ENCODE measurements around the gene IGIP.

Gene IGIP

DNA sequence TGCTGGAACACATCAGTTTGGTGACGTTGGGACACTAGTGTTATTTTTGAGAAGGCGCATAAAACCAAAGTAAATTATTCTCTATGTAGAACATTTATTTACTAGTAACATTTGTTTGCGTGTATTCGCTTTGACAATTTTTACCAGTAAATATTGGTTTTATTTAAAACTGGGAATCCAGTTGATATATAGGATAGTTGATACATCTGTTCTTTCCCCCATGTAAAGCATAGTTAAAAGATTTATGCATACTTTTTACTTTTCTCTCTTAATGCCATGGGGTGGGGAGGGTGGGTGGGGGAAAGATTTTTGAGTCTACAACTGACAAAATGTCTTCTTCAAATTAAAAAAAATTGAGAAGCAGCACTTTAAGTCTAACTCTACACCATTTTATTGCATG lies at the start of gene IGIP:
TSS of gene IGIP (plus strand) at position 301 of the 400 bp plus-strand sequence. CDS start 2,540 bp downstream, outside the sequence.
- DNase-seq (ENCODE audit: low read depth in 3 of 3) = no peak

DNA sequence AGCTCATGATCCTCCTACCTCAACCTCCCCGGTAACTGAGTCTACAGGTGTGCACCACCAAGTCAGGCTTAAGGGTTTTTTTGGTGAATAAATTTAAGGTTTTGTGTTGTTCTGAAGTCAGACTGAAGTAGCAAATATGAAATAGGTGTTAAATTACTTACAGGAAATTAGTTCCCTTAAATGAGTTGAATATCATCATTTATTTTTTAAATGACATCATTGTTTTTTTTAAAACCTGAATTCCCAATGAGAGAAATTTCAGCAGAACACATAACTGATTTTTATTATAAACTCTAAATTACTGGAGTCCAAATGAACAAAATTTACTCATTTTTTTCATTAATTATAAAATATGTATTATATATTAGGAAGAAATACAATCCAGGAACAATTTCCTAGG lies 49.6 kb upstream of the IGIP start:
- DNase-seq (ENCODE audit: low read depth in 3 of 3) = no peak

DNA sequence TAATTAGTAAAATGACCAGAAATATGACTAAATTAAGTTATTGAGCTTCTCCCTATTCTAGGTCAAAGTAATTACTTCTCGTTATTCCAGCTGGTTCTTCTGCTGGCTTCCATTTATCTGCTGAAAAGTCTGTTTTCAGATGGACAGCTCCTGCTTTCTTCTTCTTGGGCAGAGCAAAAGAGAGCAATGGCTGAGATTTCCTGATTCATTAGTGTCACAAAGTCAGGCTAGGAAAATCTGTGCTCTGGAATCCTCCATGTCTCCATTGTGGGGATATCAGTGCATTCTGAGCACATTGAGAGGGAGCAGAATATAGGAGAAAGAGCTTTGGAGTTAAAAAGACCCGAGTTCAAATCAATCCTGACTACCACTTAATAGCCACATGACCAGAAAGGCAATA lies 48.9 kb upstream of the IGIP start:
- no peak for DNase-seq (ENCODE audit: low read depth in 3 of 3)

DNA sequence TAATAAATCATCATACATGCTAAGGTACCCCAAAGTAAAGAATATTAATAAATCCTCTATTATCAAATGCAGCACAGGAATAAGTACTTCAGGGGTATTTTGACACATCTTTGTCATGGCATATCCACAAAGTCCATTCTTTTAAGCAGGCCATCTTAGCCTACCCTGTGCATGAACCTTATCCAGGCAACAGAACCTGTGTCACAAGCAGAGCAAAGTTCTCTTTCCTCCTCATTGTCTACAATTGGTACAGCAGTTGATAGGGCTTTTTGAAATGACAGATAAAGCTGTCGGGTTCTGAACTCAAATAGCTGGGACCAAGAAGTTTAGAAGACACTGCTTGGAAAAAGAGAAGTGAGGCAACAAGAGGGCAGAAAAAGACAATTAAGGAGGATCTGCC lies 42.6 kb upstream of the IGIP start:
- no peak for DNase-seq (ENCODE audit: low read depth in 3 of 3)

DNA sequence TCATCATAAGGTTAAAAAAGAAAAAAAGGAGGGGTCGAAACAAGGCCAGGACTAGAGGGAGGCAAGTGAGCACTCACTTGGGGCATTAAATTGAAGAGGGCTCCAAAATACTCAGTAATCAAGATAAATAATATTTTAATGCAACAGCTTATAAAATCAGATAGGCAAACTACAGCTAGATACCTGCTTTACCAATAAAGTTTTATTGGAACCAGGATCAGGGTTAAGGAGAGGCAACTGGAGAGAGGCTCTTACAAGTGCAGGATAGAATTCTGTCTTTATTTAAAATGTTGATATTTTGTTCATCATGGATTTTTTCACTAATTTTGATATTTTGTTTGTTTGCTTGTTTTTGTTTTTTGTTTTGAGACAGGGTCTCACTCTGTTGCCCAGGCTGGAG lies 42.1 kb upstream of the IGIP start:
- no peak for DNase-seq (ENCODE audit: low read depth in 3 of 3)

DNA sequence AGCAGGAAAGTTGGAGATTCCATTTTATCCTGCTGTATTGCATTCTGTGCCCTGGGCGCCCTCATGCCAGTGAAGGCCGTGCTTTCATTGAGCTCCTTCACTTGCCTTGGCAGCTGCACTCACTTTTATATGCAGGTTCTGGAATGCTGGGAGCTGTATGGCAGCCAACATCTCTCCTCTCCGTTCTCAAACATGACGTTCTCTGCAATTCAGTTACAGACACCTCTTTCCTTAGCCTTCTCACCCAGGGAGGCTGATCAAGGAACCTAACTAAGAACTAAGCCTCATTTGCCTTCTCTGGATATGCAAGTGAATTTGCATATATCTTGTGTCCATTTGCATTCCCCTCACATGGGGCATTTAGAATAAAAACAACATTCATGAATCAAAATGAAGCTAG lies 41.2 kb upstream of the IGIP start:
- DNase-seq (ENCODE audit: low read depth in 3 of 3) = no peak

DNA sequence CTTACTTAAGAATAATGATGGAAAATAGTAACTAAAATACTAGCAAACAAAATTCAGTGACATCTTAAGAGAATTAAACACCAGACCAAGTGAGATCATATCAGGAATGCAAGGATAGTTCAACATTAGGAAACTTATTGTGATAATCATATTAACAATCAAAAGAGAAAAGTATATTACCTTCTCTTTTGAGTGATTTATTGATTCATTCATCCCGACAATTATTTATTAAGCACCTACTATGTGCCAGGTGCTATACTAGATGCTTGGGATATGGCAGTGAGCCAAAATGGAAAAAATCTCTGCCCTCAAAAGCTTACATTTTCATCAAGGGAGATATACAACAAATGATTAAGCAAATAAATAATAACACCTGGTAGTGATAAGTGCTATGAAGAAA lies 35.5 kb upstream of the IGIP start:
- no peak for DNase-seq (ENCODE audit: low read depth in 3 of 3)

DNA sequence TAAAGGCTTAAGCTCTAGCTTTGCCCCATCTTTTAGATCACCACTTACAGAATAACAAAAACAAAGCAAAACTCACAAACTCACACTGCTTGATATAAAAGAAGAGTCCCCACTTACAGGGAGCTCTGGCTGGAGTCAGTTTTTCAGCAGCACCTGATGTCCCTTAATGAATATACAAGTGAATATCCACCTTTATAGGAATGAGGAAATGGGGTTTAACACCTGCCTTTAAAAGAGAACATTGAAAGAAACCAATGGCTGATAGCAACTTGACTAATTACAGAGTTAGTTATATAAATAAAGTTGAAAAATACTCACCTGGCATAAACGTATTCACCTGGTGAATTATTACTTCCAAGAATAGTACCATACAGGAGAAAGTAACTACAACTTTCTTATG lies 32.6 kb upstream of the IGIP start:
- no peak for DNase-seq (ENCODE audit: low read depth in 3 of 3)

DNA sequence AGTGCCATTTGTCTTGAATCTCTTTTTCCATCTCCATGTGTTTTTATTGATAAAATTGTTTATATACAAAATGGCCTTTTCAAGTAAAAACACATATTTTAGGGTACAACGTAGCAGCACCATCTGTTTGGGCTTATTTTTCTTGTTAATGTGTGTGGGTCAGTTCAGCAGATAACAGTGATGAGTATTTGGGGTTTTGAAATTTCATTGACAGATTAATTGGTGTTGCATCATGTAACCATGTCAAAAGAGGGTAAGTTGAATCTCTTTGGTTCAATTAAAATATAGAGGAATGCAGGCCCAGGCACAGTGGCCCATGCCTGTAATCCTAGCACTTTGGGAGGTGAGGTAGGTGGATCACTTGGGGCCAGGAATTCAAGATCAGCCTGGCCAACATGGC lies 31.9 kb upstream of the IGIP start:
- DNase-seq (ENCODE audit: low read depth in 3 of 3) = no peak

DNA sequence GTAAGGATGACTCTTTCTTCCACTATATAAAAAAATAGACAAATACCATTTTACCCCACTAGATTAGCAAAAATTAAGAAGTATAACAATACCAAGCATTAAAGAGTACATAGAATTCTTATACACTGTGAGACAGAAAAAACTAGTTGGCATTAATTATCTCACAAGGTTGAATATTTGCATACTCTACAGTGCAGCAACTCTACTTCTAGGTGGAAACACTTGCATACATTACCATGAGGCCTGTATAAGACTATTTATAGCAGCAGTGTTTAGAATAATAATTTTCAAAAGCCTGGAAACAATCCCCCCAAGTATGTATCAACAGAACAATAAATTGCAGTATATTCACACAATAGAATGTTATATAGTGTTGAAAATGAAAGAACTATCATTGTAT lies 30.8 kb upstream of the IGIP start:
- no peak for DNase-seq (ENCODE audit: low read depth in 3 of 3)

DNA sequence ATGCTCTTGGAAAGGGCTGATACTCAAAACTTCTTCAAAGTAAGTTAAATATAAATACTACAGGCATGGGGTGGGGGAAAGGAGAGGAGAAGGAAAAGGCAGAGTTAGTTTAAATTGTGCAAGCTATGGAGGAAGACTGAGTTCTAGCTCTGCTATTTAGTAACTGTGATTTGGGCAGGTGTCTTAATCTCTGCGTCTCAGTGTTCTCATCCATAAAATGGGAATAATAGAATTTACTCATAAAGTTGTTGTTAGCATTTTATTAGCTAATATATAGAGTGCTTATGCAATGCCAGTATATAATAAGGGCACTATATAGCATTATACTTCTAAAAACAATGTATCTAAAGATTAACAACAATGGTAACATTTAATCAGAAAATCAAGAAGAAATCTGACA lies 24.6 kb upstream of the IGIP start:
- no peak for DNase-seq (ENCODE audit: low read depth in 3 of 3)

DNA sequence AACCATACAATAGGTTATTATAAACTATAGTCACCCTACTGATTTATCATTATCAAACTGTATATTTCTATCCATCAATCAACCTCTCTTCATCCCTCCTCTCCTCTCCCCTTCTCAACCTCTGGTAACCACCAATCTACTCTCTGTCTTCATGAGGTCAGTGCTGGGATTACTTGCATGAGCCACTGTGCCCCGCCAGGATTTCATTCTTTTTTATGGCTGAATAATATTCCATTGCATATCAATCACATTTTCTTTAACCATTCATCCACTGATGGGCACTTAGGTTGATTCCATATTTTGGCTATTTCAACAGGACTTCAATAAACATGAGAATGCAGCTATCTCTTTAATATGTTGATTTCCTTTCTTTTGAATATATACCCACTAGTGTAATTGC lies 22.6 kb upstream of the IGIP start:
- no peak for DNase-seq (ENCODE audit: low read depth in 3 of 3)

DNA sequence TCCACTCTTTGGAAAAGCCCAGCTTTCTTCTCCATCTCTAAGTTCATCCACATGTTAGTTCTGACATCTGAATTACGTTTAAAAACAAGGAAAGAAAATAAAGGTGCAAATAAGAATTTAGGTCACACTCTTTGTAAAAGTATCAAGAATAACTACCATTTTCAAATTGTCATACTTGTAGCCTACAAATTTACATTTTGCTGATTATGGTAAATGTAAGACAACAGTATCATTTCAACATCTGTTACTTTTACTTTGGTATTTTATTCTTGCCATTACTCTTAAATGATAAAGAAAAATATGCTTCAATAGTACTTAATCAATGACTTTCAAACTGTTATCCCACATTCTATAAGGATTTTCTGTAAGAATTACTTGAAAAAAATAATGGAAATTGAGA lies 21.6 kb upstream of the IGIP start:
- DNase-seq (ENCODE audit: low read depth in 3 of 3) = no peak

DNA sequence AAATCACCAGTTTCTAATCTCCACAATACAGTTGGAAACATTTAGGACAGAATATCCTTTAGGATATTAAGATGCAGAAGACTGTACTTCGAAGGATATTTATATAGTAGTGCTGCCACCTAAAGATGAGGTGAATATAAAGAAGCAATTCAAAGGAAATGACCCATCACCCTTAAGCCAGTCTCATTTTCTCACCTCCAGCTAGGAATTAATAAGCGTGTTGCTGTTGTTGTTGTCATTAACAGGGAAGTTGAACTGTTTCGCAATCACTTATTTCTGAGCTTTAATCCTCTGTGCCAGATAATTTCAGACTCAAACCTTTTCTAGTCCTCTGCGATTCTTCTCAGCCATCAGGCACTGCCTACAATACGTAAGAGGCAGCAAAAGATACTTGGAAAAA lies 19.6 kb upstream of the IGIP start:
- no peak for DNase-seq (ENCODE audit: low read depth in 3 of 3)

DNA sequence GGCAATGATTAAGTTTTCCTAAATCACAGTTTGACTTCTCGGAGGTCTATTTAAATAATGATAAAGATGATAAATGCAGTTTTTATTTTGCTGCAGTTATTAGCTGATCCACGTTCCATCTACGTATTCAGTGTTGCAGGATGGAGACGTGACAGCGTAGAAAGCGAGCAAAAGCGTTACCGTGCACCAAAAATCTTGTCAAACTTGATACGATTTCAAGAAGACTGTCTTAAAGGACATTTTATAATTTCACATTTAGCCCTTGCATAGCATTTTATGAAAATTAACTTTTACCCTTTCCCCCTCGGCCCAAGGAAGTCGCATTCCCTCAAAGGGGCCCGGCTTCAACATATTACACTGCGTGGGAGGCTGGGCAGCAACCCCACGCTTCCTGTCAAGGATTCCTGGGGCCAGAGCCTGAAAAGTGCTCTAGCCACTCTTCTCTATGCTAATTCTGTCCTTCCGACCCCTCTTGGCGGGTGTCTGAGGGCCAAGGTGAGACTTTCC lies 18.9 kb upstream of the IGIP start:
- no peak for DNase-seq (ENCODE audit: low read depth in 3 of 3)

DNA sequence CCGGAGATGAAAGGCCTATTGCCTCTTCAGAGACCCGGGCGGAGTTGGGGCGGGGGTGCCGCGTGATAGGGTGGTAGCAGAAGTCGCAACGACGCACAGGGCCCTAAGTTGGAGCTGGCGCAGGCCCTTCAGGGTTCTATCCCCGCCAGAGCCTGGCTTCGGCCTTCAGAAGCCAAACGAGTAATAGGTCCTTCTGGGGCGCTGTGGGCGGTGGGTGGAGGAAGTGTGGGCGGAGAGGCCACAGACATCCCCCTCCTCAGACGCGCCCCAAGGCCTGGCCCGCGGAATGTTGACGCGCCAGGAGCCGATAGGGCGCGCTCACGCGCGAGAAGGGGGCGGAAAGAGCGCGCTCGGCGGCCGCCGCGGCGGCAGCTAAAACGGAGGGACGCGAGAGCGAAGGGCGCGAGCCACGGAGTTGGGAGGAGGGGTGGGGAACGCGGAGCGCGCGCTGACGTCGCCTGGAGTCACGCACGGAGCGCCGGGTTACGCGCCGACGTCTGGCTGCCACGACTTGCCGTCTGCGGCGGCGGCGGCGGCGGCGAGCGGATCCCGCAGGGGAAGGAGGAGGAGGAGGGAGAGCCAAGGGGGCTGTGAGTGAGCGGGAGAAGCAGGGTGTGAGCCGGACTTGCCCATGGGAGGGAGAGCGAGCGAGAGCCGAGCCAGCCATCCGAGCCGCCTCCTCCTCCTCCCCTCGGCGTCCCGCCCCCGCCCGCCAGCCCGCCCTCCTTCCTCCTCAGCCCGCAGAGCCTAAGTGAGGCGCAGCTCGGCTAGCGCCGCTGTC lies 18.2 kb upstream of the IGIP start:
- peak; percentile 86 to 89 (median 86) for DNase-seq (ENCODE audit: low read depth in 3 of 3)

DNA sequence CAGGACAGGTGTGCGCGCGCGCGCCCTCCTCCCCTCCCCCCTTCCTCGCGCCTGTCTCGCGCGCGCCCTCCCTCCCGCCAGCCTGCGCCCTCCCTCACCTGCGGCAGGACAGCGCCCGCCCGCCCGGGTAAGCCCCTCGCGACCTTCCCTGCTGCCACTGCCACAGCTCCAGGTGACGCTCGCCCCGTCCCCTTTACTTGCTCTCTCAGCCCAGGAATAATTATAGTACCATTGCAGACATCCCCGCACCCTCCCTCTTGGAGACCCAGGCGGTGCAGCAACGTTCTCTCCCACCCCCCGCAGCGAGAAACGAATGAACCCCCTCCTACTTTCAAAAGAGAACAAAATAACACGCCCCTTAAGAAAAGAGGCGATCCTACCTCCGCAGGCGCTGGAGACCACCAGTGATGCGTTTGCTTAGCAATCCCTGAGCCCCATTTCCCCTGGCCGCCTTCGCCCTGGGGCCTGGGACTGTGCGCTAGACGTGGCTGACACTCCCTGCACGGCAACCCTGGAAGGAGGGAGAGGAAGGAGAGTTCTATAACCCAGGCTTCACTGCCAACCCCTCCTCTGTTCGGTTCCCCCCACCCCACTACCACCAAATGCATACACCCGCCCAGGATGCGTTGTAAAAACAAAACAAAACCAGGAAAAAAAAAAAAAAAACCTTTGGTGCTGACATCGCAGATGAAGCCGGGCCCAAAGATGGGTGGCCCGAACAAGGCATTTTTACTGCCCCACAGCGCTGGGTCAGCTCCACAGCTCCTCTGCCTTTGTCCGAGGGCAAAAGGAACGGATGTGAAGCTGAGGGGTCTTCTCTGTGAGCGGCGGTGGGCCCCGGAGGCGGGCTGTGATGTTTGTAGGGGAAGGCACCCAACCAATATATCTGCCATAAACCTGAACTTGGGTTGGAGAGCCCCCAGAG lies 17.4 kb upstream of the IGIP start:
- DNase-seq (ENCODE audit: low read depth in 3 of 3) = peak in 1 of 3 donors; percentile 16

DNA sequence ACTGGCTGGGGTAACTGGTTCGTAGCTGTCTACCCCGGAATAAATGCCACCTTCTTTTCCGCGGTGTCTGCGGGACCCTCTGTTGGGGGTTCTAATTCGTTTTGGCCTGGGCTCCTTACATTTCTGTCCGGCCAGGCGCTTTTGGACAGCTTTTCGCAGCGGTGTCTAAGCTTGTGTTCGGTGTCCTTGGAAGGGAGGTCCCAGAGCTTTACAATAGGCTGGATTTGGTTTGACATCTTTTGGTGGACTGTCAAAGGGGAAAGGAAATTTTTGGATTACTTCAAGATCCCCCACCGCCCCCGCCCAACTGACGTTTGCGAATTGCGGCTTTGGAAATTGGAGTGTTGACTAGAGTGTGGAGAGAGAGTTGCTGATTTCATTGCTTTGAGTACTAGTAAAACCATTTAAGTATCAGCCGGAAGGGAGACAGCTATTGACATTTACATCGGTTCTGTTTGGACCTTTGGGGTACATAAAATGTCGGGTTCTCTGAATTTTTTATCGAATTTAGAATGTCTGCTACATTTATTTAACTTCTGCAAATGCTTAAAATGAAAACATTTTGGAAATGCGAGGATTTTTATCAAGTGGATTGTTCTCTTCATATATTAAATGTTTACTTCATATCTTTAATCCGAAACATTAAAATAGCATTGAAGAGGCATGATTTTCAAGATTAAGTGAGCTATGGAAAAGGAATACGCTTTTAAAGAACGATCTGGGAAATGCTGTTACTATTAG lies 16.5 kb upstream of the IGIP start:
- DNase-seq (ENCODE audit: low read depth in 3 of 3) = no peak

DNA sequence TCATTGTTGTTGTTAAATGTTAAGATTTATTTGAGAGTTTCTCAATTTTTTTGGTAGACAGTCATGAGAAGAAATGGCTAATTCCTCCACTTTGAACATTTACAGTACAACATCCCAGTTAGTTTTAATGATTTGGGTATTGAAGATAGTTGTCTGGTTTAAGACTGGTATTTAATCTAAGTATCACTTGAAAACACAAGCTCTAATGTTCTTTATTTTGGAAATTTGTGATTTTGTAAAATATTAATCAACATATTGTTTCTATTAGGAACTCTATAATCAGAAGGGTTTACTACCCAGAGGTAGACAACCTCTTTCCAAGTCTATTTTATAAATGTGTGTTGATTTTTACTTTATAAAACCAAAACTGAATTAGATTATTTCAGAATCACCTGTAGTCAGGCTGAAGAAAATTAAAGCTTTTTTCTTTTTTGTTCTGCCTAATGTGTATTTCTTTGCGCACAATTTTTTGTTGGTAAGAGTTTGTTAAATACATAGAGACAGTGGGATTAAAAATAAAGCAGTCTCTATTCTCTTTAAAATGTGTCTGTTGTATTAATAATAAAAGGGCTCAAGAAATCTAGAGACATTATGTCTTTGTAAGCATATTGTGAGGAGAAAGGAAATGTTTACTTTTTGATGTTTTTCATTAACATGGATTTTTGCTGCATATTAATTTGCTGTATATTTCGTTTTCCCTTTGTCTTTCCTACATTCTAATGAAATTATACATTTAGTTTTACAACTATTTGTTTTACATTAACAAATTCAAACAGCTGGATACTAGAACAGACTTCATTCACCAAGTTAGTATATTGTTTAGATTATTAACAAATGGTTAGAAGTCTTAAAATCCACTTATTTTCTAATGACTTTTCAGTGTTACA lies 15.7 kb upstream of the IGIP start:
- no peak for DNase-seq (ENCODE audit: low read depth in 3 of 3)

DNA sequence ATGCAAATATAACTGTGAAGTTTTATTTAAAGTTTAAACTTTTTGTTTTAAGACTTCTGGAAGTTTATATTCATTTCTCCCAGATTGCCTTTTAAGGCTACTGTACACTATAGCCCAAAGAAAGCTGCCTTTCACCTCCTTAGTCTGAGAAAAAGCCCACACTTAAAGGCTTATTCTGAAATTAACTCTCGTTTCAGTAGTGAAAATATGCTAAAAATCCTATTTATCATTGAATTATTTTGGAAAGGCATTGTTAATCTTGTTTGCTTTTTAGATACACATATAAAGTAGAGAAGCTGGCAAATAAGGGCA lies 15.1 kb upstream of the IGIP start:
- DNase-seq (ENCODE audit: low read depth in 3 of 3) = no peak
